Measurements from ENCODE around the gene RNASE12. TPM values are rescaled to one million over a fixed set of nuclear protein-coding genes. Genes with fewer than 3 reads are reported as not detected.

Gene RNASE12
- total RNA-seq, 1 experiment from 2014 or later: not detected

DNA sequence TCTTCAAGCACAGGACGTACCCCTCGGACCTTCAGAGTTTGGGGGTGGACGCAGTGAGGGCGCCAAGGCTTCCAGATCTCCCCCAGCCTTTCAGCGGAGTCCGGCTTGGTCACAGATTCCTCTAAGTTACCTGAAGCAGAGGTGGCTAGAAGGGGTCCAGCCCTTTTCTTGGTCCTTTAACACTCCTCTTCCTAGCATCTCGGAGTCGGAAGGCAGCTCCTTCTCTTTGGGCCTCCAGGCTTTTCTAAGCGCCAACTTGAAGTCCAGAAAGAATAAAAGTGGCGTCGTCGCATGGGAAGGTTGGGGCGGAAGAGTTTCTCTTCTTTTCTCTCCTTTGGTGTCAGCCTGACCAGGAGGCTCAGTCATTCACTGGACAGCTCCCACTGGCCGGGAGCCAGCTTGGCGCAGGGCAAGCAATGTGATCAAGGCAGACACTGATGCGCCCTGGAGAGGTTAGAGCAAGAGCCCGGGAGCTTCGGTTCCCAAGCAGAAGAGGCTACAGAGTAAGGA, 40.8 kb upstream of the RNASE12 start:
- Histone ChIP-seq H4K8ac (replicated peaks; ENCODE audit: insufficient read length, low read depth, low read length) (no peak overlapping the region), H3K27ac (ENCODE audit: insufficient read length, low read depth, low read length) (no peak overlapping the region), H3K4ac (ENCODE audit: low read depth, low read length) (no peak overlapping the region), H3K4me1 (ENCODE audit: insufficient read depth, low read length) (no peaks in the 10 kb centered on the region), H2BK20ac (ENCODE audit: low read depth, low read length, poor library complexity, severe bottlenecking) (no peak overlapping the region), H2BK120ac (ENCODE audit: low read depth, low read length, poor library complexity, severe bottlenecking) (no peak overlapping the region), H3K18ac (ENCODE audit: insufficient read length, low read depth, low read length) (no peak overlapping the region), H3K56ac (ENCODE audit: insufficient read length, low read depth, low read length) (no peak overlapping the region), H2BK5ac (ENCODE audit: insufficient read length, low read length) (no peak overlapping the region), H3K27me3 (ENCODE audit: insufficient read depth, low read length) (peaks cover 2% of the 10 kb centered on the region; the same call in 1 of the 2 replicates), H4K20me1 (ENCODE audit: control insufficient read depth, insufficient read depth, insufficient read length) (no peaks in the 10 kb centered on the region), H3K14ac (ENCODE audit: insufficient read depth, low read length) (no peak overlapping the region), H4K5ac (ENCODE audit: insufficient read length, low read depth, low read length) (no peak overlapping the region), H2AFZ (ENCODE audit: low read length) (no peak overlapping the region), H2AK5ac (ENCODE audit: insufficient read length, low read length) (no peak overlapping the region), H4K91ac (ENCODE audit: insufficient read length, low read depth, low read length) (no peak overlapping the region), H3K9ac (ENCODE audit: extremely low read depth, insufficient read length, low read length) (no peak overlapping the region), H3K79me1 (ENCODE audit: insufficient read depth, low read depth, low read length, poor library complexity, severe bottlenecking) (no peaks in the 10 kb centered on the region), H3K23ac (ENCODE audit: insufficient read length, low read depth, low read length) (no peak overlapping the region), H2BK12ac (ENCODE audit: insufficient read length, low read depth, low read length) (no peak overlapping the region), H3K23me2 (ENCODE audit: insufficient read length, low read depth, low read length, poor library complexity, severe bottlenecking) (peaks cover 30% of the 10 kb centered on the region), H3T11ph (ENCODE audit: low read length) (no peak overlapping the region), H3K9me3 (ENCODE audit: control insufficient read depth, low read depth, low read length) (no peaks in the 10 kb centered on the region), H3K79me2 (ENCODE audit: insufficient read depth, low read length) (no peaks in the 10 kb centered on the region), H2BK15ac (ENCODE audit: low read depth, low read length) (no peak overlapping the region), H3K4me2 (ENCODE audit: insufficient read depth, insufficient read length, low read length) (peak overlapping the region; percentile 96)
- Mint-ChIP-seq H3K27ac (no peak overlapping the region), H3K36me3 (ENCODE audit: insufficient read depth in 1 of 3, low read depth in 3 of 3) (no peaks in the 10 kb centered on the region; a peak in 1 of 7 replicates), H3K4me1 (peaks cover 21 to 23% of the 10 kb centered on the region in 2 experiments), H3K27me3 (ENCODE audit: low read depth) (peaks cover 71% of the 10 kb centered on the region), H3K9me3 (peaks cover 4 to 8% of the 10 kb centered on the region in 2 experiments; a peak in 4 of 5 replicates), H3K4me3 (peak overlapping the region; percentile 86 to 94)
- no CpG with 5 or more reads among the region's 18 CpGs for WGBS (ENCODE audit: extremely low coverage, insufficient read length, low lambda C conversion rate)
- DNase-seq: peak; percentile 74
- TF ChIP-seq, protein P1, sequence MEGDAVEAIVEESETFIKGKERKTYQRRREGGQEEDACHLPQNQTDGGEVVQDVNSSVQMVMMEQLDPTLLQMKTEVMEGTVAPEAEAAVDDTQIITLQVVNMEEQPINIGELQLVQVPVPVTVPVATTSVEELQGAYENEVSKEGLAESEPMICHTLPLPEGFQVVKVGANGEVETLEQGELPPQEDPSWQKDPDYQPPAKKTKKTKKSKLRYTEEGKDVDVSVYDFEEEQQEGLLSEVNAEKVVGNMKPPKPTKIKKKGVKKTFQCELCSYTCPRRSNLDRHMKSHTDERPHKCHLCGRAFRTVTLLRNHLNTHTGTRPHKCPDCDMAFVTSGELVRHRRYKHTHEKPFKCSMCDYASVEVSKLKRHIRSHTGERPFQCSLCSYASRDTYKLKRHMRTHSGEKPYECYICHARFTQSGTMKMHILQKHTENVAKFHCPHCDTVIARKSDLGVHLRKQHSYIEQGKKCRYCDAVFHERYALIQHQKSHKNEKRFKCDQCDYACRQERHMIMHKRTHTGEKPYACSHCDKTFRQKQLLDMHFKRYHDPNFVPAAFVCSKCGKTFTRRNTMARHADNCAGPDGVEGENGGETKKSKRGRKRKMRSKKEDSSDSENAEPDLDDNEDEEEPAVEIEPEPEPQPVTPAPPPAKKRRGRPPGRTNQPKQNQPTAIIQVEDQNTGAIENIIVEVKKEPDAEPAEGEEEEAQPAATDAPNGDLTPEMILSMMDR (conservative IDR thresholded peaks at IDR 0.05): no peak

Measured in H9 (cell line).